HFFc6 (cell line): ENCODE results near the gene DHH. TPM values are rescaled to one million over a fixed set of nuclear protein-coding genes. Genes with fewer than 3 reads are reported as not detected.

Source experiments
- DNase-seq: peaks from one replicate; pipeline ENCODE4 v3.0.0-alpha.2; 2018
- H3K27ac Mint-ChIP-seq: 2 replicates; pipeline ENCODE4 v1.8.0; 2020; ENCODE audit warnings: mild to moderate bottlenecking, mixed read lengths
- H3K27me3 Mint-ChIP-seq: 2 replicates; pipeline ENCODE4 v1.8.0; 2021; ENCODE audit warnings: mild to moderate bottlenecking, moderate library complexity, mixed read lengths; ENCODE audit not compliant: insufficient read depth
- H3K36me3 Mint-ChIP-seq: 2 replicates; pipeline ENCODE4 v1.8.0; 2021; ENCODE audit warnings: low read depth, mixed read lengths
- H3K4me1 Mint-ChIP-seq: 2 replicates; pipeline ENCODE4 v1.8.0; 2020; ENCODE audit warnings: low read depth, mixed read lengths
- H3K4me3 Mint-ChIP-seq: 2 replicates; pipeline ENCODE4 v1.8.0; 2020; ENCODE audit warnings: mild to moderate bottlenecking, moderate library complexity, mixed read lengths
- H3K9me3 Mint-ChIP-seq: 2 replicates; pipeline ENCODE4 v1.8.0; 2020; ENCODE audit warnings: mild to moderate bottlenecking, mixed read lengths
- CTCF ChIP-seq: fragments of 200-600 bp; sonication (generic); IDR thresholded peaks from 2 replicates; pipeline ENCODE4 v1.5.0; 2021; ENCODE audit warnings: antibody characterized with exemption, mild to moderate bottlenecking
- total RNA-seq, 6 experiments: library from RNA; stranded (reverse); fragmentation: NEBNext Ultra II Directional; extraction: Animal tissue kit (Norgen Biotek cat#: 25700); gene quantifications; 2 replicates in 1 of 6; 3 replicates in 5 of 6; pipeline ENCODE4 v1.2.3, GENCODE V29; 2021

Gene DHH
- total RNA-seq, 6 experiments from 2014 or later = 0.07 TPM; not detected in 5

- H3K36me3 Mint-ChIP-seq = peaks cover 26% of the 10 kb centered on the region; the same call in 1 of the 2 replicates
- peaks cover 4% of the 10 kb centered on the region for H3K27me3 Mint-ChIP-seq
- H3K9me3 Mint-ChIP-seq = no peaks in the 10 kb centered on the region
- no peaks in the 10 kb centered on the region for H3K4me1 Mint-ChIP-seq
- DNase-seq = no peak
- H3K27ac Mint-ChIP-seq = no peak overlapping the region
- no peak overlapping the region for H3K4me3 Mint-ChIP-seq
- TF ChIP-seq CTCF = no peak
Measured at GRCh38 chr12:49039421-49040363, 54.9 kb downstream of the DHH start.

GRCh38 chr12:49038291-49038955 lies 56.2 kb downstream of the DHH start:
- H3K36me3 Mint-ChIP-seq = peaks cover 25% of the 10 kb centered on the region; the same call in 1 of the 2 replicates
- no peak for DNase-seq
- H3K4me3 Mint-ChIP-seq = no peak overlapping the region
- H3K4me1 Mint-ChIP-seq = no peaks in the 10 kb centered on the region
- no peak overlapping the region for H3K27ac Mint-ChIP-seq
- H3K27me3 Mint-ChIP-seq = peaks cover 4% of the 10 kb centered on the region
- H3K9me3 Mint-ChIP-seq = no peaks in the 10 kb centered on the region
- TF ChIP-seq CTCF = no peak

GRCh38 chr12:49037947-49038237 lies 56.7 kb downstream of the DHH start:
- no peaks in the 10 kb centered on the region for H3K4me1 Mint-ChIP-seq
- no peak for TF ChIP-seq CTCF
- no peaks in the 10 kb centered on the region for H3K9me3 Mint-ChIP-seq
- peaks cover 4% of the 10 kb centered on the region for H3K27me3 Mint-ChIP-seq
- H3K27ac Mint-ChIP-seq = no peak overlapping the region
- H3K4me3 Mint-ChIP-seq = no peak overlapping the region
- peaks cover 20% of the 10 kb centered on the region; the same call in 1 of the 2 replicates for H3K36me3 Mint-ChIP-seq
- DNase-seq = no peak

- H3K27ac Mint-ChIP-seq = no peak overlapping the region
- no peaks in the 10 kb centered on the region for H3K9me3 Mint-ChIP-seq
- no peaks in the 10 kb centered on the region for H3K4me1 Mint-ChIP-seq
- H3K27me3 Mint-ChIP-seq = peaks cover 6% of the 10 kb centered on the region
- DNase-seq = no peak
- H3K36me3 Mint-ChIP-seq = peaks cover 19% of the 10 kb centered on the region; the same call in 1 of the 2 replicates
- no peak for TF ChIP-seq CTCF
- H3K4me3 Mint-ChIP-seq = no peak overlapping the region
Measured at GRCh38 chr12:49037111-49037946, 57.3 kb downstream of the DHH start.

Other genes starting within 250 kb of the DHH start
- gene DDX23, start 242.6 kb downstream of the DHH start, total RNA-seq = 10 to 100 TPM; 57.4 to 84.1 (median 69.8) TPM
- under 1 TPM in 4 of 6 experiments, not detected in 2; 0.12 to 0.68 (median 0.18) TPM for gene RND1, start 228.9 kb downstream of the DHH start, total RNA-seq
- 100 to 1,000 TPM in 2 of 6 experiments, 10 to 100 TPM in 4; 59.2 to 117 (median 70.8) TPM for gene FKBP11, start 169.3 kb downstream of the DHH start, total RNA-seq
- gene ARF3, start 137.3 kb downstream of the DHH start, total RNA-seq = 100 to 1,000 TPM; 186 to 213 (median 203) TPM
- 1 to 10 TPM in 4 of 6 experiments, under 1 TPM in 2; 0.87 to 1.7 (median 1.3) TPM for gene WNT10B, start 123.1 kb downstream of the DHH start, total RNA-seq
- gene WNT1, start 116.5 kb downstream of the DHH start, total RNA-seq = not detected
- under 1 TPM; 0.17 to 0.40 (median 0.23) TPM for gene DDN, start 95.4 kb downstream of the DHH start, total RNA-seq
- 10 to 100 TPM; 79.0 to 92.0 (median 83.3) TPM for gene PRKAG1, start 76.0 kb downstream of the DHH start, total RNA-seq
- 10 to 100 TPM; 43.9 to 66.6 (median 48.4) TPM for gene KMT2D, start 34.0 kb downstream of the DHH start, total RNA-seq
- gene RHEBL1, start 24.8 kb downstream of the DHH start, total RNA-seq = 1 to 10 TPM in 1 of 6 experiments, under 1 TPM in 5; 0.60 to 1.6 (median 0.86) TPM
- gene LMBR1L, start 16.0 kb upstream of the DHH start, total RNA-seq = 10 to 100 TPM; 23.0 to 31.0 (median 26.2) TPM
- 1,000 to 10,000 TPM; 1,208 to 2,585 (median 2,279) TPM for gene TUBA1B, start 36.6 kb upstream of the DHH start, total RNA-seq
- gene TUBA1A, start 94.3 kb upstream of the DHH start, total RNA-seq = 100 to 1,000 TPM; 227 to 300 (median 257) TPM
- 1,000 to 10,000 TPM in 3 of 6 experiments, 100 to 1,000 TPM in 3; 571 to 1,139 (median 936) TPM for gene TUBA1C, start 170.3 kb upstream of the DHH start, total RNA-seq
- gene PRPH, start 200.3 kb upstream of the DHH start, total RNA-seq = not detected
- 10 to 100 TPM; 14.1 to 37.4 (median 34.5) TPM for gene TROAP, start 228.5 kb upstream of the DHH start, total RNA-seq
- gene C1QL4, start 242.4 kb upstream of the DHH start, total RNA-seq = under 1 TPM in 5 of 6 experiments, not detected in 1; 0.14 to 0.48 (median 0.28) TPM